ENCODE results near the gene CSTA. TPM values are rescaled to one million over a fixed set of nuclear protein-coding genes. Genes with fewer than 3 reads are reported as not detected.

Gene CSTA
- total RNA-seq = not detected in 2 replicates
- polyA plus RNA-seq = 0.22 and 0.28 TPM in 2 replicates

GRCh38 chr3:122324871-122325323, at the start of gene CSTA:
TSS of gene CSTA (plus strand) at chr3:122325248. CDS start at chr3:122325293, 45 bp downstream.
- WGBS (ENCODE audit: low lambda C conversion rate, missing lambda C conversion rate) = 84% methylated on average over 6 of the region's 6 CpGs
- Histone ChIP-seq H3K9me3 (ENCODE audit: low read depth) (no peaks in the 10 kb centered on the region), H3K4me1 (ENCODE audit: insufficient read depth) (no peaks in the 10 kb centered on the region), H3K4me2 (no peak within 1 kb of the TSS), H3K36me3 (replicated peaks; ENCODE audit: insufficient read depth, low read depth) (no peaks in the 10 kb centered on the region), H3K27me3 (no peaks in the 10 kb centered on the region), H3K27ac (no peak within 1 kb of the TSS), H4K20me1 (ENCODE audit: insufficient read depth, poor library complexity, severe bottlenecking) (no peaks in the 10 kb centered on the region), H3K9me2 (replicated peaks; ENCODE audit: insufficient read depth) (no peaks in the 10 kb centered on the region), H3K4me3 (no peak within 1 kb of the TSS), H3K79me2 (no peaks in the 10 kb centered on the region), H2AFZ (no peak within 1 kb of the TSS)
- no peak for DNase-seq (ENCODE audit: low spot score)
- TF ChIP-seq EZH2phosphoT487 (IDR thresholded peaks at IDR 0.05; ENCODE audit: low read depth, severe bottlenecking, unreplicated experiment) = no peak
- TF ChIP-seq EZH2 (IDR thresholded peaks at IDR 0.05; ENCODE audit: borderline replicate concordance) = no peak
- TF ChIP-seq CTCF (IDR thresholded peaks at IDR 0.05; ENCODE audit: poor library complexity) = no peak

- no peaks in the 10 kb centered on the region for H3K4me1 ChIP-seq (ENCODE audit: insufficient read depth)
- H3K9me2 ChIP-seq (replicated peaks; ENCODE audit: insufficient read depth) = no peaks in the 10 kb centered on the region
- no peak overlapping the region for H3K27ac ChIP-seq
- H4K20me1 ChIP-seq (ENCODE audit: insufficient read depth, poor library complexity, severe bottlenecking) = no peaks in the 10 kb centered on the region
- H3K27me3 ChIP-seq = no peaks in the 10 kb centered on the region
- no peaks in the 10 kb centered on the region for H3K36me3 ChIP-seq (replicated peaks; ENCODE audit: insufficient read depth, low read depth)
- DNase-seq (ENCODE audit: low spot score) = no peak
- no peak overlapping the region for H3K4me3 ChIP-seq
- no peak for TF ChIP-seq CTCF (IDR thresholded peaks at IDR 0.05; ENCODE audit: poor library complexity)
- TF ChIP-seq EZH2 (IDR thresholded peaks at IDR 0.05; ENCODE audit: borderline replicate concordance) = no peak
- TF ChIP-seq EZH2phosphoT487 (IDR thresholded peaks at IDR 0.05; ENCODE audit: low read depth, severe bottlenecking, unreplicated experiment) = no peak
- H2AFZ ChIP-seq = no peak overlapping the region
- H3K9me3 ChIP-seq (ENCODE audit: low read depth) = no peaks in the 10 kb centered on the region
- H3K4me2 ChIP-seq = no peak overlapping the region
- 69% methylated on average over 3 of the region's 3 CpGs for WGBS (ENCODE audit: low lambda C conversion rate, missing lambda C conversion rate)
- no peaks in the 10 kb centered on the region for H3K79me2 ChIP-seq
Observed at GRCh38 chr3:122281891-122282290, 43.2 kb upstream of the CSTA start.

GRCh38 chr3:122283796-122284445, 41.1 kb upstream of the CSTA start:
- Histone ChIP-seq H3K4me1 (ENCODE audit: insufficient read depth) (no peaks in the 10 kb centered on the region), H3K9me2 (replicated peaks; ENCODE audit: insufficient read depth) (no peaks in the 10 kb centered on the region), H3K79me2 (no peaks in the 10 kb centered on the region), H2AFZ (no peak overlapping the region), H3K4me3 (no peak overlapping the region), H3K27me3 (no peaks in the 10 kb centered on the region), H3K36me3 (replicated peaks; ENCODE audit: insufficient read depth, low read depth) (no peaks in the 10 kb centered on the region), H4K20me1 (ENCODE audit: insufficient read depth, poor library complexity, severe bottlenecking) (no peaks in the 10 kb centered on the region), H3K4me2 (no peak overlapping the region), H3K9me3 (ENCODE audit: low read depth) (no peaks in the 10 kb centered on the region), H3K27ac (no peak overlapping the region)
- TF ChIP-seq EZH2phosphoT487 (IDR thresholded peaks at IDR 0.05; ENCODE audit: low read depth, severe bottlenecking, unreplicated experiment) (no peak), EZH2 (IDR thresholded peaks at IDR 0.05; ENCODE audit: borderline replicate concordance) (no peak), CTCF (IDR thresholded peaks at IDR 0.05; ENCODE audit: poor library complexity) (no peak)
- 93% methylated on average over 21 of the region's 22 CpGs for WGBS (ENCODE audit: low lambda C conversion rate, missing lambda C conversion rate)
- no peak for DNase-seq (ENCODE audit: low spot score)
